ENCODE measurements around the gene GRIP2. TPM values are rescaled to one million over a fixed set of nuclear protein-coding genes. Genes with fewer than 3 reads are reported as not detected.

The GRIP2 gene
- total and polyA plus RNA-seq, 9 of the 15 experiments (the other 6 are each of a cell fraction or from before 2014, with no cell fraction given), result 0.01 TPM; not detected in 7

DNA sequence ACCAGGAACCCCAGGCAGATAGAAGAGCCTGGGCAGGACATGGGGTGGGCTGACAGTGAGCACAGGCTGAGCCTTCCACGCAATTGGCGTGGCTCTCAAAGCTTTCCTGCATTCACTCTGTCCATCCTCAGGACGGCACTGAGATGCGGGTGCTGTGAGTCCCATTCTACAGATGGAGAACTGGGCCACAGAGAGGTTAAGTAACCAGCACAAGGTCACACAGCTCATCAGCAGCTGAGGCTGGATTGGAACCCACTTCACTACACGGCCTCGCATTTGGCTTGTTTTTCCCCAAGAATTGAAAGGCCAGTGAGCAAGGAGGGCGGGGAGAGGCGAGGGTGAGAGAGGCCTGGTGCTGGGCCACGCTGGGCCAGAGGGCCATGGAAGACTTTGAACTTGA, 36.0 kb upstream of the GRIP2 start:
- H3K4me1 ChIP-seq (replicated peaks in 1 of 2; ENCODE audit: control insufficient read depth in 2 of 2, insufficient read depth in 2 of 2, low read length in 2 of 2), result peaks cover 0 to 4% of the 10 kb centered on the region in 2 experiments; a peak in 1 of 5 replicates
- intact Hi-C loops (cut with micrococcal nuclease) (no loop called here), in situ Hi-C loops (cut with MboI) (no loop called here)
- ChIA-PET CTCF (ENCODE audit: low intra/inter-chr PET ratio) (no interaction called here), POLR2A (interaction anchor here (0.7 to 1.5 kb wide), 2 partner anchors 11 to 46 kb away, joined by 3 to 6 read pairs; no protein-coding TSS in a partner anchor)
- no peaks in the 10 kb centered on the region for H3K9me1 ChIP-seq (ENCODE audit: control insufficient read depth, insufficient read depth, low read length)
- no peak for TF ChIP-seq ZBTB34 (CRISPR knock-in tag; IDR thresholded peaks at IDR 0.05)
- no peak for TF ChIP-seq RBM17 (IDR thresholded peaks at IDR 0.05; ENCODE audit: borderline replicate concordance, low read depth, low read length)
- TF ChIP-seq ADNP (tag; IDR thresholded peaks at IDR 0.05), result no peak
- TF ChIP-seq KDM1A (IDR thresholded peaks at IDR 0.05), result 0 out of 4 replicates have a peak, but pooled peaks of 1 of the 2 experiments have one; percentile 12
- no peak for TF ChIP-seq ZNF785 (CRISPR knock-in tag; IDR thresholded peaks at IDR 0.05)
- TF ChIP-seq RBM25 (IDR thresholded peaks at IDR 0.05; ENCODE audit: low read depth, low read length, severe bottlenecking), result peak; percentile 55
- TF ChIP-seq ZFP36 (IDR thresholded peaks at IDR 0.05; ENCODE audit: low read depth, low read length, partially characterized antibody), result peak; percentile 82
- TF ChIP-seq PTBP1 (IDR thresholded peaks at IDR 0.05; ENCODE audit: low read depth, low read length), result 0 out of 2 replicates have a peak, but pooled peaks have one; percentile 40
- no peak for FAIRE-seq
- H3K9me3 ChIP-seq (replicated peaks; ENCODE audit: control insufficient read depth, insufficient read depth, low read depth, low read length), result no peaks in the 10 kb centered on the region
- BruUV-seq (replicated peaks), result no TSS peak
- H3K27me3 ChIP-seq (ENCODE audit: control insufficient read depth in 2 of 2, insufficient read depth in 2 of 2, low read length in 2 of 2), result peaks cover 47 to 88% of the 10 kb centered on the region in 2 experiments
- no peak overlapping the region for H3K4me2 ChIP-seq (ENCODE audit: insufficient read depth, low read length)
- no peak overlapping the region for H3K27ac ChIP-seq (ENCODE audit: extremely low read depth, low read depth, low read length)
- H3K79me2 ChIP-seq (ENCODE audit: control insufficient read depth, insufficient read depth, low read length), result no peaks in the 10 kb centered on the region
- no peak for DNase-seq (ENCODE audit: extremely low read depth in 1 of 4, low spot score in 3 of 4)
- no peak for ATAC-seq
- no peak overlapping the region for H2AFZ ChIP-seq (ENCODE audit: low read depth, low read length)
- WGBS (ENCODE audit: insufficient coverage, low coverage, missing lambda C conversion rate), result under 1% methylated on average over 9 of the region's 9 CpGs
- H4K20me1 ChIP-seq (replicated peaks; ENCODE audit: control insufficient read depth, insufficient read depth, low read length), result peaks cover 21% of the 10 kb centered on the region
- no peaks in the 10 kb centered on the region for H3K36me3 ChIP-seq (ENCODE audit: control insufficient read depth, insufficient read depth, low read length)
- peak overlapping the region in 1 of 2 experiments; percentile 6; a peak in 2 of 4 replicates for H3K9ac ChIP-seq (ENCODE audit: insufficient read depth in 1 of 2, low read depth in 2 of 2, low read length in 2 of 2)
- no peak overlapping the region for H3K4me3 ChIP-seq

Data from K562 (cell line).